SKM-1 treated with dmso at 0.1 percent for 144 hours (cell line): Measurements from ENCODE around the gene TMEM239.

Source experiments
- DNase-seq: peaks from one replicate; lab custom pipeline; 2025; ENCODE audit not compliant: unreplicated experiment; lab: John Stamatoyannopoulos, UW

TMEM239 gene

GRCh38 chr20:2846698-2847097 lies 30.5 kb downstream of the TMEM239 start:
- no peak for DNase-seq

GRCh38 chr20:2847802-2848201 lies 31.6 kb downstream of the TMEM239 start:
- no peak for DNase-seq

- no peak for DNase-seq
Observed at GRCh38 chr20:2849529-2849928, 33.4 kb downstream of the TMEM239 start.

GRCh38 chr20:2851086-2851485 lies 34.9 kb downstream of the TMEM239 start:
- DNase-seq: no peak

- no peak for DNase-seq
Observed at GRCh38 chr20:2858591-2858990, 42.4 kb downstream of the TMEM239 start.

- DNase-seq: no peak
Observed at GRCh38 chr20:2859330-2860121, 43.4 kb downstream of the TMEM239 start.

- DNase-seq: no peak
Observed at GRCh38 chr20:2864626-2865025, 48.5 kb downstream of the TMEM239 start.

- no peak for DNase-seq
Observed at GRCh38 chr20:2865101-2865500, 48.9 kb downstream of the TMEM239 start.

GRCh38 chr20:2865630-2866029 lies 49.5 kb downstream of the TMEM239 start:
- no peak for DNase-seq

- no peak for DNase-seq
Observed at GRCh38 chr20:2866236-2866635, 50.1 kb downstream of the TMEM239 start.

GRCh38 chr20:2867081-2867864 lies 51.1 kb downstream of the TMEM239 start:
- no peak for DNase-seq
